K562 (cell line): Measurements from ENCODE around the gene PELI1.

Experiments
- AFF4 ChIP-seq: sonication (generic); formaldehyde crosslinking; IDR thresholded peaks from 2 replicates; pipeline ENCODE4 v1.8.0; 2023; ENCODE audit warnings: mild to moderate bottlenecking, missing genetic modification reagents
- BRD4 ChIP-seq: fragments of 200-600 bp; sonication (generic); IDR thresholded peaks from 2 replicates; pipeline ENCODE4 v1.6.1; 2017; ENCODE audit warnings: inconsistent platforms
- CEBPZ ChIP-seq: fragments of 150-350 bp; IDR thresholded peaks from 2 replicates; pipeline ENCODE4 v1.6.1; 2014; ENCODE audit warnings: low read depth, mild to moderate bottlenecking, low read length, borderline replicate concordance
- CHD4 ChIP-seq: fragments of 200-600 bp; sonication (generic); IDR thresholded peaks from 3 replicates; pipeline ENCODE4 v1.6.1; 2012; ENCODE audit warnings: low read depth, mild to moderate bottlenecking, mixed read lengths, low read length, inconsistent platforms; ENCODE audit not compliant: insufficient read depth, insufficient replicate concordance, poor library complexity, severe bottlenecking
- CTCF ChIP-seq, 3 experiments: IDR thresholded peaks in 2 of 3; conservative IDR thresholded peaks in 1 of 3; 2 replicates each; pipeline ENCODE4 v1.5.1; 2011 to 2012; ENCODE audit warnings: low read length in 3 of 3, mild to moderate bottlenecking in 3 of 3, control low read depth in 2 of 3, improper control_type of control experiment in 1 of 3, inconsistent platforms in 1 of 3, low read depth in 1 of 3, mixed read lengths in 1 of 3, moderate library complexity in 1 of 3; ENCODE audit not compliant: insufficient read depth in 2 of 3
- EGR1 ChIP-seq: fragments of 450-650 bp; conservative IDR thresholded peaks from 2 replicates; pipeline ENCODE4 v1.6.1; 2017; ENCODE audit warnings: mild to moderate bottlenecking
- EZH2 ChIP-seq: IDR thresholded peaks from 2 replicates; pipeline ENCODE4 v1.6.1; 2012; ENCODE audit warnings: low read depth, mild to moderate bottlenecking, inconsistent platforms, low read length, borderline replicate concordance
- JUND ChIP-seq, 2 experiments: IDR thresholded peaks; 2 replicates in 1 of 2; 3 replicates in 1 of 2; pipeline ENCODE4 v1.6.1; 2011; ENCODE audit warnings: borderline replicate concordance in 2 of 2, low read depth in 2 of 2, low read length in 2 of 2, improper control_type of control experiment in 1 of 2, missing biosample characterization in 1 of 2, missing genetic modification characterization in 1 of 2, missing genetic modification reagents in 1 of 2
- NCOA1 ChIP-seq: fragments of 450-650 bp; IDR thresholded peaks from 2 replicates; pipeline ENCODE4 v1.6.1; 2016; ENCODE audit warnings: low read depth
- TFE3 ChIP-seq: fragments of 450-650 bp; formaldehyde crosslinking; IDR thresholded peaks from 2 replicates; pipeline ENCODE4 v1.4.0; 2020; ENCODE audit warnings: mild to moderate bottlenecking, mixed read lengths
- TOE1 ChIP-seq, 2 experiments: fragments of 450-650 bp in 1 of 2; sonication (generic) in 1 of 2; formaldehyde crosslinking in 1 of 2; IDR thresholded peaks; 2 replicates each; pipeline versions ENCODE4 v1.7.1 to v1.8.0; 2016 to 2022; ENCODE audit warnings: borderline replicate concordance in 2 of 2, mild to moderate bottlenecking in 2 of 2, antibody characterized with exemption in 1 of 2, inconsistent platforms in 1 of 2, low read depth in 1 of 2, missing genetic modification reagents in 1 of 2, moderate library complexity in 1 of 2
- USF2 ChIP-seq: sonication (generic); formaldehyde crosslinking; IDR thresholded peaks from 2 replicates; pipeline ENCODE4 v1.5.0; 2020; ENCODE audit warnings: missing genetic modification reagents
- ZNF280B ChIP-seq: fragments of 250-450 bp; sonication (Bioruptor Pico); IDR thresholded peaks from 2 replicates; pipeline ENCODE4 v1.5.1; 2021; ENCODE audit warnings: mild to moderate bottlenecking
- ZNF584 ChIP-seq: fragments of 200-800 bp; sonication (Bioruptor generic); IDR thresholded peaks from 2 replicates; pipeline ENCODE4 v1.6.1; 2016; ENCODE audit warnings: low read depth, mild to moderate bottlenecking, missing genetic modification characterization, missing compliant biosample characterization

GRCh38 chr2:64139956-64140355 lies 4.3 kb downstream of the PELI1 start:
- no peak for TF ChIP-seq TFE3 (CRISPR knock-in tag)
- no peak for TF ChIP-seq CEBPZ
- no peak for TF ChIP-seq CTCF (IDR thresholded peaks at IDR 0.05 in 2 of 3, conservative IDR thresholded peaks at IDR 0.05 in 1 of 3; ENCODE audit: insufficient read depth in 2 of 3, low read depth in 1 of 3, low read length in 3 of 3)
- TF ChIP-seq USF2 = no peak
- no peak for TF ChIP-seq AFF4 (CRISPR knock-in tag)
- no peak for TF ChIP-seq CHD4
- no peak for TF ChIP-seq JUND (IDR thresholded peaks at IDR 0.05; ENCODE audit: borderline replicate concordance, low read depth, low read length)
- no peak for TF ChIP-seq JUND (tag; IDR thresholded peaks at IDR 0.05; ENCODE audit: borderline replicate concordance, low read depth, low read length)
- no peak for TF ChIP-seq ZNF584
- no peak for TF ChIP-seq BRD4
- no peak for TF ChIP-seq EZH2
- no peak for TF ChIP-seq ZNF280B (CRISPR knock-in tag)
- no peak for TF ChIP-seq EGR1
- no peak for TF ChIP-seq NCOA1
- TF ChIP-seq TOE1 (IDR thresholded peaks at IDR 0.05; ENCODE audit: borderline replicate concordance) = no peak
- TF ChIP-seq TOE1 (CRISPR knock-in tag; IDR thresholded peaks at IDR 0.05; ENCODE audit: borderline replicate concordance, low read depth) = no peak
